SHP77 (cell line): Measurements from ENCODE around the gene MSI2.
A peak's percentile ranks its signal among the peaks of the same experiment; 100 is the strongest.

ENCODE experiments used
- DNase-seq, 2 experiments: peaks; one replicate each; lab custom pipeline; 2025; lab: John Stamatoyannopoulos, UW

MSI2 gene

GRCh38 chr17:57505841-57506773 lies 249.8 kb downstream of the MSI2 start:
- DNase-seq, result no peak

GRCh38 chr17:57506774-57507127 lies 250.4 kb downstream of the MSI2 start:
- no peak for DNase-seq

- DNase-seq, result peak; percentile 33 to 67
Observed at GRCh38 chr17:57507828-57508227, 251.5 kb downstream of the MSI2 start.

- peak in 1 of 2 experiments; percentile 28 for DNase-seq
Observed at GRCh38 chr17:57508671-57509070, 252.3 kb downstream of the MSI2 start.

- no peak for DNase-seq
Observed at GRCh38 chr17:57511475-57512123, 255.3 kb downstream of the MSI2 start.

- DNase-seq, result no peak
Observed at GRCh38 chr17:57512258-57512657, 255.9 kb downstream of the MSI2 start.

GRCh38 chr17:57512691-57513090 lies 256.4 kb downstream of the MSI2 start:
- DNase-seq, result no peak

GRCh38 chr17:57513569-57513968 lies 257.2 kb downstream of the MSI2 start:
- no peak for DNase-seq

GRCh38 chr17:57514614-57515013 lies 258.3 kb downstream of the MSI2 start:
- DNase-seq, result no peak

GRCh38 chr17:57515662-57516211 lies 259.4 kb downstream of the MSI2 start:
- no peak for DNase-seq

- no peak for DNase-seq
Observed at GRCh38 chr17:57516290-57517230, 260.2 kb downstream of the MSI2 start.

- DNase-seq, result no peak
Observed at GRCh38 chr17:57517273-57517631, 260.9 kb downstream of the MSI2 start.

GRCh38 chr17:57517632-57518456 lies 261.5 kb downstream of the MSI2 start:
- no peak for DNase-seq

GRCh38 chr17:57518587-57519581 lies 262.6 kb downstream of the MSI2 start:
- DNase-seq, result peak; percentile 96 to 98

GRCh38 chr17:57519800-57520199 lies 263.5 kb downstream of the MSI2 start:
- DNase-seq, result no peak

- peak in 1 of 2 experiments; percentile 21 for DNase-seq
Observed at GRCh38 chr17:57521606-57522005, 265.3 kb downstream of the MSI2 start.

GRCh38 chr17:57522042-57523005 lies 266.0 kb downstream of the MSI2 start:
- DNase-seq, result no peak

- DNase-seq, result peak; percentile 64 to 83
Observed at GRCh38 chr17:57523926-57524632, 267.8 kb downstream of the MSI2 start.
